KBM-7 (cell line): ENCODE results near the gene FGF22.

Source experiments
- DNase-seq: peaks from one replicate; pipeline ENCODE4 v3.0.0-alpha.2; 2015
- in situ Hi-C: fragments of 300-500 bp; cut with MboI; formaldehyde crosslinking; loops from 2 replicates; pipeline ENCODE4 v1.14.3; 2020; ENCODE audit warnings: low sequenced_read_pairs, low pct_unique_long_range_greater_than_20kb, mixed read lengths

FGF22 gene

GRCh38 chr19:638906-639252 is 800 bp upstream of the FGF22 start:
- no peak for DNase-seq
- in situ Hi-C loops, result no loop called here

- DNase-seq, result no peak
- in situ Hi-C loops, result no loop called here
Observed at GRCh38 chr19:640161-640558, 481 bp downstream of the FGF22 start.

- no peak for DNase-seq
- in situ Hi-C loops, result no loop called here
Observed at GRCh38 chr19:640606-641189, 1.0 kb downstream of the FGF22 start.

GRCh38 chr19:641702-642101 is 2.0 kb downstream of the FGF22 start:
- no peak for DNase-seq
- in situ Hi-C loops, result no loop called here

GRCh38 chr19:642767-643727 is 3.4 kb downstream of the FGF22 start:
- no peak for DNase-seq
- in situ Hi-C loops, result no loop called here

- DNase-seq, result no peak
- in situ Hi-C loops, result no loop called here
Observed at GRCh38 chr19:643736-644135, 4.1 kb downstream of the FGF22 start.

- in situ Hi-C loops, result no loop called here
- no peak for DNase-seq
Observed at GRCh38 chr19:644363-644762, 4.7 kb downstream of the FGF22 start.

- DNase-seq, result no peak
- in situ Hi-C loops, result no loop called here
Observed at GRCh38 chr19:644789-645188, 5.1 kb downstream of the FGF22 start.

- DNase-seq, result no peak
- in situ Hi-C loops, result no loop called here
Observed at GRCh38 chr19:645912-646778, 6.5 kb downstream of the FGF22 start.

GRCh38 chr19:646779-647565 is 7.3 kb downstream of the FGF22 start:
- DNase-seq, result no peak

GRCh38 chr19:647566-648284 is 8.0 kb downstream of the FGF22 start:
- in situ Hi-C loops, result no loop called here
- DNase-seq, result no peak

More at GRCh38 chr19:646779-647565, 7.3 kb downstream of the FGF22 start:
- in situ Hi-C loops, result no loop called here

- in situ Hi-C loops, result no loop called here
- no peak for DNase-seq
Observed at GRCh38 chr19:648305-648704, 8.6 kb downstream of the FGF22 start.

- in situ Hi-C loops, result no loop called here
- DNase-seq, result no peak
Observed at GRCh38 chr19:648904-649801, 9.5 kb downstream of the FGF22 start.

- DNase-seq, result no peak
- in situ Hi-C loops, result no loop called here
Observed at GRCh38 chr19:650121-650520, 10.4 kb downstream of the FGF22 start.

- DNase-seq, result no peak
- in situ Hi-C loops, result no loop called here
Observed at GRCh38 chr19:651114-651818, 11.6 kb downstream of the FGF22 start.

- no peak for DNase-seq
- in situ Hi-C loops, result no loop called here
Observed at GRCh38 chr19:651991-652390, 12.3 kb downstream of the FGF22 start.
